Measurements from ENCODE around the gene SLC7A9.

- TF ChIP-seq CTCF (IDR thresholded peaks at IDR 0.05): no peak
- TF ChIP-seq POLR2A (IDR thresholded peaks at IDR 0.05): no peak
Observed at GRCh38 chr19:32813862-32814425, 55.6 kb downstream of the SLC7A9 start.
